Sigmoid colon (tissue), 7 donors: ENCODE results near the gene PQBP1. TPM values are rescaled to one million over a fixed set of nuclear protein-coding genes. Genes with fewer than 3 reads are reported as not detected.
A peak's percentile ranks its signal among the peaks of the same experiment; 100 is the strongest.

Experiments
- DNase-seq: peaks from one replicate; pipeline ENCODE4 v3.0.0-alpha.2; 2019
- H3K27ac ChIP-seq, 4 donors: fragments of 200-600 bp; sonication (generic); one replicate each; pipeline ENCODE4 v1.5.1; 2016 to 2019; ENCODE audit warnings: mild to moderate bottlenecking in 1 of 4
- H3K27me3 ChIP-seq, 3 donors: fragments of 200-600 bp; sonication (generic); one replicate each; pipeline ENCODE4 v1.5.1; 2019; ENCODE audit warnings: mild to moderate bottlenecking in 1 of 3
- H3K36me3 ChIP-seq, 4 donors: fragments of 200-600 bp; sonication (generic); one replicate each; pipeline ENCODE4 v1.5.1; 2016 to 2019
- H3K4me1 ChIP-seq, 4 donors: fragments of 200-600 bp; sonication (generic); one replicate each; pipeline ENCODE4 v1.5.1; 2017 to 2019
- H3K4me3 ChIP-seq, 4 donors: fragments of 200-600 bp; sonication (generic); one replicate each; pipeline ENCODE4 v1.5.1; 2017 to 2019; ENCODE audit warnings: mild to moderate bottlenecking in 2 of 4, moderate library complexity in 1 of 4
- H3K9me3 ChIP-seq, 4 donors: fragments of 200-600 bp in 3 of 4; sonication (generic) in 3 of 4; one replicate each; pipeline versions ENCODE4 v1.5.1 to v1.6.1; 2013 to 2019
- CTCF ChIP-seq, 4 experiments: fragments of 450-650 bp in 3 of 4; fragments of 200-600 bp in 1 of 4; IDR thresholded peaks; one replicate each; pipeline ENCODE4 v1.5.1; 2016 to 2019; ENCODE audit warnings: antibody characterized with exemption in 4 of 4, mild to moderate bottlenecking in 3 of 4, moderate library complexity in 2 of 4
- EP300 ChIP-seq, 4 donors: sonication (generic); formaldehyde crosslinking; IDR thresholded peaks; one replicate each; pipeline ENCODE4 v1.6.1; 2017; ENCODE audit warnings: antibody characterized with exemption in 4 of 4
- POLR2A ChIP-seq, 2 donors: fragments of 450-650 bp; IDR thresholded peaks; one replicate each; pipeline ENCODE4 v1.6.1; 2016; ENCODE audit warnings: antibody characterized with exemption in 2 of 2, mild to moderate bottlenecking in 2 of 2, moderate library complexity in 2 of 2
- POLR2AphosphoS5 ChIP-seq, 4 donors: sonication (generic); formaldehyde crosslinking; IDR thresholded peaks; one replicate each; pipeline ENCODE4 v1.6.1; 2017; ENCODE audit warnings: antibody characterized with exemption in 4 of 4
- WGBS, 2 donors: extraction: QIAGEN DNeasy Blood & Tissue Kit; methylation state at CpG; one replicate each; pipeline ENCODE4 v1.1.7; 2013; 5-methylcytosine and 5-hydroxymethylcytosine counted together
- intact Hi-C: fragments of 100-400 bp; cut with DNase I; formaldehyde crosslinking; loops from one replicate; pipeline ENCODE4 v1.15.1; 2023
- polyA plus RNA-seq, 3 donors: library from polyadenylated mRNA; stranded (reverse); fragments of 200-250 nt; gene quantifications; one replicate each; pipeline ENCODE4 v1.2.3, GENCODE V29; 2013
- total RNA-seq, 4 donors: library from RNA; depleted of rRNA; stranded (reverse); fragments of >200 nt; gene quantifications; one replicate each; pipeline ENCODE4 v1.1.0, GENCODE V29; 2016
- donor health status: healthy with polysubstance abuse.
- donor health status: Bipolar disorder and iron deficiency.
- donor health status: healthy.

The PQBP1 gene
- total and polyA plus RNA-seq, 7 donors = 65.0 to 103 (median 83.1) TPM

GRCh38 chrX:48939524-48940228 is 41.9 kb downstream of the PQBP1 start:
- TF ChIP-seq EP300 (IDR thresholded peaks at IDR 0.05) = no peak
- TF ChIP-seq POLR2AphosphoS5 (IDR thresholded peaks at IDR 0.05) = no peak
- no peak for TF ChIP-seq POLR2A (IDR thresholded peaks at IDR 0.05)
- TF ChIP-seq CTCF (IDR thresholded peaks at IDR 0.05) = no peak
- DNase-seq = no peak
- H3K4me1 ChIP-seq = peaks cover 0 to 13% (median 3%) of the 10 kb centered on the region in 4 donors
- intact Hi-C loops = no loop called here
- H3K27me3 ChIP-seq = no peaks in the 10 kb centered on the region
- no peak overlapping the region for H3K27ac ChIP-seq
- no peak overlapping the region for H3K4me3 ChIP-seq
- WGBS, 2 donors = 36 to 79% methylated on average over 3 of the region's 3 CpGs
- H3K9me3 ChIP-seq = no peaks in the 10 kb centered on the region
- peaks cover 0 to 7% (median under 1%) of the 10 kb centered on the region in 4 donors for H3K36me3 ChIP-seq

- Histone ChIP-seq H3K36me3 (peaks cover 0 to 5% (median 0%) of the 10 kb centered on the region in 4 donors), H3K4me1 (peaks cover 0 to 14% (median 3%) of the 10 kb centered on the region in 4 donors), H3K27ac (no peak overlapping the region), H3K4me3 (no peak overlapping the region), H3K9me3 (no peaks in the 10 kb centered on the region), H3K27me3 (no peaks in the 10 kb centered on the region)
- no peak for DNase-seq
- 83 to 85% methylated on average over 2 of the region's 2 CpGs for WGBS, 2 donors
- TF ChIP-seq POLR2AphosphoS5 (IDR thresholded peaks at IDR 0.05) (no peak), POLR2A (IDR thresholded peaks at IDR 0.05) (no peak), CTCF (IDR thresholded peaks at IDR 0.05) (no peak), EP300 (IDR thresholded peaks at IDR 0.05) (no peak)
- intact Hi-C loops = no loop called here
These were observed 42.8 kb downstream of the PQBP1 start for GRCh38 chrX:48940404-48940955.

- 76 to 90% methylated on average over 2 of the region's 2 CpGs for WGBS, 2 donors
- Histone ChIP-seq H3K4me3 (no peak overlapping the region), H3K27me3 (no peaks in the 10 kb centered on the region), H3K9me3 (no peaks in the 10 kb centered on the region), H3K36me3 (peaks cover 0 to 5% (median 0%) of the 10 kb centered on the region in 4 donors), H3K27ac (no peak overlapping the region), H3K4me1 (peaks cover 0 to 16% (median 0%) of the 10 kb centered on the region in 4 donors)
- intact Hi-C loops = no loop called here
- DNase-seq = no peak
- TF ChIP-seq CTCF (IDR thresholded peaks at IDR 0.05) = no peak
- no peak for TF ChIP-seq EP300 (IDR thresholded peaks at IDR 0.05)
- TF ChIP-seq POLR2AphosphoS5 (IDR thresholded peaks at IDR 0.05) = no peak
- no peak for TF ChIP-seq POLR2A (IDR thresholded peaks at IDR 0.05)
These were observed 45.2 kb downstream of the PQBP1 start for GRCh38 chrX:48942895-48943294.

GRCh38 chrX:48945517-48946348 is 48.0 kb downstream of the PQBP1 start:
- Histone ChIP-seq H3K4me3 (no peak overlapping the region), H3K27me3 (no peaks in the 10 kb centered on the region), H3K27ac (no peak overlapping the region), H3K36me3 (peaks cover 0 to 5% (median 0%) of the 10 kb centered on the region in 4 donors), H3K9me3 (no peaks in the 10 kb centered on the region), H3K4me1 (peaks cover 0 to 13% (median 0%) of the 10 kb centered on the region in 4 donors)
- WGBS, 2 donors = 59 to 62% methylated on average over 8 of the region's 8 CpGs
- intact Hi-C loops = no loop called here
- TF ChIP-seq EP300 (IDR thresholded peaks at IDR 0.05) (no peak), POLR2A (IDR thresholded peaks at IDR 0.05) (no peak), CTCF (IDR thresholded peaks at IDR 0.05) (peak in 2 of 4 experiments; percentile 21 to 51), POLR2AphosphoS5 (IDR thresholded peaks at IDR 0.05) (no peak)
- no peak for DNase-seq
